ENCODE data around the gene COX7A2. TPM values are rescaled to one million over a fixed set of nuclear protein-coding genes. Genes with fewer than 3 reads are reported as not detected.

The COX7A2 gene
- total RNA-seq, 6 experiments from 2014 or later = 473 to 536 (median 489) TPM

DNA sequence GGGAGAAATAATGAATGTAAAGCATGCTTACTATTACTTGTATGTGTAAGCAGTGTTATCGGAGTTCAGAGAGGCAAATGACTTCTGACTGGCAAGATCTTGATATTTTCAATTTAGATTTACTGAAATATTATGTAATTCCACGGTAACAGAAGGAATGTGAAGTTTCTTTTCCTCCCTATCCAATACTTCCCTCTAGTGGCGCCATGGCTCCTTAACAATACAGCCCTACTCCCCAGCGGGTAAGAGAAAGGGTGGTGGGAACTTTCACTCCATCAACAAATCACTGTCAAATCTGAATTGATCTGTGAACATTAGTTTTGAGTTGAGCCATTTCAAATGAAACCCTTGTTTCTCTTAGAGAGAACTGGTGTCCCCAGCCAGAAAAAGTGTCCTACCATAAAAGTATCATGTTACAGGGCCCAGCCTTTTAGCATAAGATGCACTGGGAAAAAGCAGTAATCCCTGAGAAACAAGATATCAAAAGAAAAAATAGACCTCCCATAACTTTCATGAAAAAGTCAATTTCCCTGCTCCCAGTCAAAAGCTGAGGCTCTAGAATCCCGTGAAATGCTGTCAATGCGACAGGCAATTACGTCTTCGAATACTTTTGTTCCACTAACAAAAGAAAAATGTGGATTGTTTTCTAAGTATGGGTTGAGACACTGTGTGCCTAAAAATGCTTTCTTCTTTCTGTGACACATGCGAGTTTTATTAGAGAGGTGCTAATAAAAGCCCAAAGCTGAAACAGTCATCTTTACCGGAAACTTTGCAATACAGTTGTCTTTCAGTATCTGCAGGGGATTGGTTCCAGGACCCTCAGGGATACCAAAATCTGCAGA lies 12.9 kb downstream of the COX7A2 start:
- peak; percentile 57 for DNase-seq
- Mint-ChIP-seq H3K9me3 (no peaks in the 10 kb centered on the region), H3K4me1 (ENCODE audit: low read depth) (peaks cover 31% of the 10 kb centered on the region), H3K4me3 (peak overlapping the region; percentile 70), H3K27ac (peak overlapping the region; percentile 80), H3K27me3 (ENCODE audit: insufficient read depth) (no peaks in the 10 kb centered on the region; the same call in 1 of the 2 replicates), H3K36me3 (ENCODE audit: low read depth) (no peaks in the 10 kb centered on the region)
- TF ChIP-seq, protein P1, sequence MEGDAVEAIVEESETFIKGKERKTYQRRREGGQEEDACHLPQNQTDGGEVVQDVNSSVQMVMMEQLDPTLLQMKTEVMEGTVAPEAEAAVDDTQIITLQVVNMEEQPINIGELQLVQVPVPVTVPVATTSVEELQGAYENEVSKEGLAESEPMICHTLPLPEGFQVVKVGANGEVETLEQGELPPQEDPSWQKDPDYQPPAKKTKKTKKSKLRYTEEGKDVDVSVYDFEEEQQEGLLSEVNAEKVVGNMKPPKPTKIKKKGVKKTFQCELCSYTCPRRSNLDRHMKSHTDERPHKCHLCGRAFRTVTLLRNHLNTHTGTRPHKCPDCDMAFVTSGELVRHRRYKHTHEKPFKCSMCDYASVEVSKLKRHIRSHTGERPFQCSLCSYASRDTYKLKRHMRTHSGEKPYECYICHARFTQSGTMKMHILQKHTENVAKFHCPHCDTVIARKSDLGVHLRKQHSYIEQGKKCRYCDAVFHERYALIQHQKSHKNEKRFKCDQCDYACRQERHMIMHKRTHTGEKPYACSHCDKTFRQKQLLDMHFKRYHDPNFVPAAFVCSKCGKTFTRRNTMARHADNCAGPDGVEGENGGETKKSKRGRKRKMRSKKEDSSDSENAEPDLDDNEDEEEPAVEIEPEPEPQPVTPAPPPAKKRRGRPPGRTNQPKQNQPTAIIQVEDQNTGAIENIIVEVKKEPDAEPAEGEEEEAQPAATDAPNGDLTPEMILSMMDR (IDR thresholded peaks at IDR 0.05) = peak; percentile 87

DNA sequence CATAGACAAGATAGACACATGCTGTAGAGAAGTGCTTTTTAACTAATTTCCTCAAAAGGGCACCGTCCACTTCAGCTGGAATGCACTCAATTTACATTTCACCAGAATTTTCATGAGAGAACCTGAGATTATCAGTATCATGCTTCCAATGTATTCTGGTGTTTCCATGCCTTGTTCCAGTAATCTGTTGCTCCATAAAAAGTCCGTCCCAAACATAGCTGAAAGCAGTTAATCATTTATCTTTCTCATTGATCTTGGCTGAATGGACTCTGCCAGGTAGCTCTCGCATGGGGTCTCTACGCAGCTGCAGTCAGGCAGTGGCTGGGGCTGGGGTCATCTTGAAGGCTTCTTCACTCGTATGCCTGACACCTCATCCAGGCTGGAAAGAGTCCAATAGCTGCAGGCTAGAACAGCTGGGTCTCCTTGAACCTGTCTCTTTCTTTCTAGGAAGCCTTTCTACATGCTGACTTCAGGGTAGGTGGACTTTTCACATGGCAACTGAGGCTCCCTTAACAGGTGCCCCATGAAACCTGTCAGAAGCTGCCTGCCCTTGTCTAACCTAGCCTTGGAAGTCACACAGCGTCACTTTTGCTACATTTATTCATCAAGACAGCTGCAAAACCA lies 19.2 kb downstream of the COX7A2 start:
- Mint-ChIP-seq H3K27ac (no peak overlapping the region), H3K9me3 (no peaks in the 10 kb centered on the region), H3K4me3 (no peak overlapping the region), H3K36me3 (ENCODE audit: low read depth) (no peaks in the 10 kb centered on the region), H3K4me1 (ENCODE audit: low read depth) (peaks cover 45% of the 10 kb centered on the region), H3K27me3 (ENCODE audit: insufficient read depth) (no peaks in the 10 kb centered on the region)
- no peak for DNase-seq
- TF ChIP-seq, protein P1 (IDR thresholded peaks at IDR 0.05) = no peak

- no peaks in the 10 kb centered on the region for H3K27me3 Mint-ChIP-seq (ENCODE audit: insufficient read depth)
- TF ChIP-seq, protein P1 (IDR thresholded peaks at IDR 0.05) = no peak
- no peak for DNase-seq
- no peak overlapping the region for H3K4me3 Mint-ChIP-seq
- peaks cover 50% of the 10 kb centered on the region for H3K4me1 Mint-ChIP-seq (ENCODE audit: low read depth)
- H3K36me3 Mint-ChIP-seq (ENCODE audit: low read depth) = no peaks in the 10 kb centered on the region
- peak overlapping the region; percentile 3; the same call in 1 of the 2 replicates for H3K27ac Mint-ChIP-seq
- no peaks in the 10 kb centered on the region for H3K9me3 Mint-ChIP-seq
Measured at GRCh38 chr6:75223428-75223827, 20.2 kb downstream of the COX7A2 start.

DNA sequence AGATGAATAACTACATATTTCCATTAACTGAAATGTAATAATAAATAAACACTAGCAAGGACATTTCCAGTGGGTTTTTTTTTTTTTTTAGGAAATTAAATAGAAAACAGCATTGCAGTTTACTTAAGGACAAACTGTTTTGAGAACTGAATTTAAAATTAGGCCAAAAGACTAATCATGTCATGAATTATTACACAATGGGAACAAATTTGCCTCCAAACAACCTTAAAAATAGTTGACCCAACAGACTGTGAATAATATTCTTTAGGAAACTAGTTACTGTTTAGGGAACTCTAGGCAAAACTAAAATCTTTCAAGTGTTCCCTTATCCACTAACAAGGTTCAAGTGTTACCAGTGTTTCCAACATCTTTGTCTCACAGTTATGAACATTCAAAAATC lies 21.3 kb downstream of the COX7A2 start:
- Mint-ChIP-seq H3K9me3 (no peaks in the 10 kb centered on the region), H3K36me3 (ENCODE audit: low read depth) (no peaks in the 10 kb centered on the region), H3K4me1 (ENCODE audit: low read depth) (peaks cover 60% of the 10 kb centered on the region), H3K4me3 (no peak overlapping the region), H3K27me3 (ENCODE audit: insufficient read depth) (no peaks in the 10 kb centered on the region), H3K27ac (no peak overlapping the region)
- no peak for DNase-seq
- TF ChIP-seq, protein P1 (IDR thresholded peaks at IDR 0.05) = no peak

DNA sequence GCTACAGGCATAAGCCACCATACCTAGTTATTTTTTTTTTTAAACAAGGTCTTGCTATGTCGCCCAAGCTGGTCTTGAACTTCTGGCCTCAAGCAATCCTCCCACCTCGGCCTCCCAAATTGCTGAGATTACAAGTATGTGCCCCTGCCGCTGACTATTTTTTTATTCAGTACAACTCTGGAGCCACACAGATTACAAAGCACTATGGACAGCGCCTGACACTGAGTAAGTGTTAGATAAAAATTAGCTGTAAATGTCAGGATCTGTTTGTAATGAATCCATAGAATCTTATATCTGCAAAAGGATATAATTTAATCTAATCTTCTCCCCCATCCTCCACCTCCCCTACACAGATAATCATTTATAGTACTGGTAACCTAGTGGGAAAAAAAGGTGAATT lies 22.5 kb downstream of the COX7A2 start:
- Mint-ChIP-seq H3K4me1 (ENCODE audit: low read depth) (peaks cover 61% of the 10 kb centered on the region), H3K36me3 (ENCODE audit: low read depth) (no peaks in the 10 kb centered on the region), H3K9me3 (no peaks in the 10 kb centered on the region), H3K27me3 (ENCODE audit: insufficient read depth) (no peaks in the 10 kb centered on the region), H3K4me3 (no peak overlapping the region), H3K27ac (no peak overlapping the region)
- TF ChIP-seq, protein P1 (IDR thresholded peaks at IDR 0.05) = no peak
- DNase-seq = no peak
